GM19351 (cell line): ENCODE measurements around the gene KCNIP4.

Experiments used
- ATAC-seq: cut with Tn5 transposase; IDR thresholded peaks from one replicate; pipeline ENCODE4 v1.9.1; 2021; ENCODE audit warnings: mild to moderate bottlenecking, moderate library complexity; ENCODE audit not compliant: unreplicated experiment

KCNIP4 gene

DNA sequence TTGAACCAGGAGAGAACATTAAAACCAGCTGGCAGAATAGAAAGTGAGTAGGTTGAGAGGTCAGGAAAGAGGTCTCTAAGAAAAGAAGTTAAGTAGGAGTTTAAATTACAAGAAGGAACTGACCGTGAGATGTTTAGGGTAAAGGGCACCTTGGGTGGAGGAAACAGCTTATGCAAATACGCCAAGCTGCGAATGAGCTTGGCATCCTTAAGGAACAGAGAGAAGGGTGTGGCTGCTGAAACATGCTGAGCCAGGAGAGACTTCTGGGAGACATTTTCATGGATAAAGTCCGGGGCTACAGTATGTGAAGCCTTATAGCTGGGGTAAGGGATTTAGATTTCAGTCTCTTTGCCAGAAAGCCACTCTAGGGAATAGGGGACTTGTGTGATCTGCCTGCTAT lies 249.1 kb downstream of the KCNIP4 start:
- ATAC-seq, result no peak

DNA sequence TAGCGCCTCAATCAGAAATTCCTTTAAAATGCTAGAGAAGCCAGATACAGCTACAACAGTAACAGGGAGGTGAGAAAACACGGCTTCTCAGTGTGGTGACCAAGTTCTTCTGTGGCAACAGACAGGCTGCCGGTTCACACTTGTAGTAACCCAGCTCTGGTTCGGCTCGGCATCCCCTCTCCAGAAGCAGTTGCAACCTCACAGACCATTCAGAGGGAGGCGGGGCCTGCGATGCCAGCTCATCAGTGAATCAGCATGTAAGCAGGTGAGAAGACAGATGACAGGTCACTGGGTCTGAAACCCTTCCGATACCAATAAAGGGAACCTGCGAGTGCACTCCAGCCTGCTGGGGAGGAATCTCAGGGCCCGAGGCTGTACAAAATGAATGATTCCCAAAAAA lies 251.0 kb downstream of the KCNIP4 start:
- no peak for ATAC-seq

DNA sequence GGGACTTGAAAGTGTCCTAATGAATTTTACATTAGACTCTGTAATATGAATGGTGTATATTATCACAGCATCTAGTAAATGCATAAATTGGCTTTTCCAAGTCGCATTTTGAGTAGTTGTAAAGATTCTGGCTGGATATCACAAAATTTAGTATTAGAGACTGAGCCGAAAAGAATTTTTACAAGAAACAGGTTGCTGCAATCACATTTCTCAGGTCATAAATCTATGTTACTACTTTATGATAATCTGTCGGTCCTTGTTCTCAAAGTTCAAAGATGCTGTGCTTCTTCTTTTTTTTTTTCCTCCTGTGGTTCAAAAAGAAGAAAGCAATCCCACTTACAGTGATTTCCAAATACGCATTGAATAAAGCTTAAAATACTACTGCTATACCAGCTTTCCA lies 253.4 kb downstream of the KCNIP4 start:
- no peak for ATAC-seq

DNA sequence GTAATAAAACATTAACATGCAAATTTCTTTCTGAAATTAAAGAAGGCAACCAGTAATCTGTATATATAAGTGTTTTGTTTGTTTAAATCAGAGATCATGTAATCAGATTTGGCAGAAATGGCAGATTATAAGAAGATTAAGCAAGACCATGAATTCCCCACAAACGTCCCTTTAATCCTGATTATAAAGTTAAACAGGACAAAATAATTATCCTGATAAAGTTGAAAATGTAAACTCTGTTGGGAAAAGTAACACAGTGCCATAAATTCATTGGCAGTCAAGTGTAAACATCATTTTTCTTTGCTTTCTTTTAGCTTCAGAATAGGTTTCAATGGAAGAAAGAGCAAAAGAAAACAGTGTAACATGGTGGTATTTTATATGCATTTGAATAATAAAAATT lies 256.3 kb downstream of the KCNIP4 start:
- no peak for ATAC-seq

DNA sequence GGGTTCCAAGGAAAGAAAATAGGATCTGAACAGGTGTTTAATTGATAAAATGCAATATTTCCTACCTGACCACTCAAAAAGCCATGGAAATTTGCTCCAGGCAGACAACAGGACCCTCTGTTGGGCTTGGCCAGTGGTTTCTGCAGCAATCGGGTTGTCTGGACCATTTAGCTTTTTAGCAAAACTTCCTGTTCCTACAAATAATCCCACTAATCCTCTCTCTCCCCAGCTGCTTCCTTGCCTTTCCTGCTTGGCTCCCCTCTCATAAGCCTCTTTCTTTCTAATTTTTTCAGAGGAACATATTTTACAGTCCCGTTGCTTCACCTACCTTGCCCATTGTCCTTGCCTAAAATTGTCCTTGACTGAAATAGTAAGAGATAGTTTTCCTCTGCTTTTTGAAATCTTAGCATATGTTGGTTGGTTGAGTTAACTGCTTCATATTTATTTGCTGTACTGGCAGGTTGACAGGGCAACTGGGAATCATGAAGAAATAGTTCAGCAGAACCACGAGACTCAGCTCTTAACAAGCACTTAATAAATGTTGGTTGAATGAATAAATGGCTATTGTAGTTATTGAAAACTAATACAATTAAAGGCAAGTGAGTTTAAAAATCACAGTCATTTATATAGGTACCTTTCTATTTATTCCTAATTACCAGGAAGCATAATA lies 259.8 kb downstream of the KCNIP4 start:
- ATAC-seq, result no peak

DNA sequence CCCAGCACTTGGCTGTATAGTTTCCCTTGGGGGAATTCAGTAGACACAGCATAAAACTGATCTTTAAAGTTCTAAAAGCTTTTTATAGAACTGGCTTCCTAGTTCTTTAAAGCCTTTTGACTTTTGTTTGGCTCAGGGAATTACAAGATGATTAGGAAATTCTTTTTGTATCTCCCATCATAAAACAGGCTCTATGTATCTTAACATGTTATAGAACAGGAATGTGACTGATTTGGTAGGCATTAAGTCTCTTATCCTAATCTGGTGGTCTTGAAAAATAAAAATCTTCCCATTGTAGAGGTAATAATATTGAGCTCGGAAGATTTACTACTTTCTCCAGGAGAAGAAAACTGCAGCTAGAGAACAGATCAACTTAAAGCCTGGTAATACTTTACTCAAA lies 262.7 kb downstream of the KCNIP4 start:
- no peak for ATAC-seq

DNA sequence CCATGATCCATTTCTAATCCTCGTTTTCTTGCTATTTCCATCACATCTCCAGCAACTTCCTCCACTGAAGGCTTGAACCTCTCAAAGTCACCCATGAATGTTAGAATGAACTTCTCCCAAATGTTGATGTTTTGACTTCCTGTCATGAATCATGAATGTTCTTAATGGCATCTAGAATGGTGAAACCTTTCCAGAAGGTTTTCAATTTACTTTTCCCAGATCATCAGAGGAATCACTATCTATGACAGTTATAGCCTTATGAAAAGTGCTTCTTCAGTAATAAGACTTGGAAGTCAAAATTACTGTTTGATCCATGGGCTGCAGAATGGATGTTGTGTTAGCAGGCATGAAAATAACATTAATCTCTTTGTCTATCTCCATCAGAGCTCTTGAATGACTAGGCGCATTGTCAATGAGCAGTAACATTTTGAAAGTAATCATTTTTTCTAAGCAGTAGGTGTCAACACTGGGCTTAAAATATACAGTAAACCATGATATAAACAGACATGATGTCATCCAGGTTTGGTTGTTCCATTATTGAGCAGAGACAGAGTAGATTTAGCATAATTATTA lies 268.2 kb downstream of the KCNIP4 start:
- no peak for ATAC-seq

DNA sequence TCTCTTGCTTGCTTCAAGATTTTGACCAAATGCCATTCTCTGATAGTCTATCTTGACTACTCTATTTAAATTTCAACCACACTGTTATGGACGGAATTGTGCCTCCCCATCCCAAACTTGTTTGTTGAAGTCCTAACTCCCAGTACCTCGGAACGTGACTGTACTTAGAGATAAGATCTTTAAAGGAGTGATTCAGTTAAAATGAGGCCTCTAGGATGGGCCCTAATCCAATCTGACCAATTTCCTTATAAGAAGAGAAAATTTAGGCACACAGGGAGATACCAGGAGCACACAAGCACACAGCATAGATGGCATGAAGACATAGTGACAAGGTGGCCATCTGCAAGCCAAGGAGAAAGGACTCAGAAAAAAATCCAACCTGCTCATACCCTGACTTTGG lies 269.9 kb downstream of the KCNIP4 start:
- no peak for ATAC-seq

DNA sequence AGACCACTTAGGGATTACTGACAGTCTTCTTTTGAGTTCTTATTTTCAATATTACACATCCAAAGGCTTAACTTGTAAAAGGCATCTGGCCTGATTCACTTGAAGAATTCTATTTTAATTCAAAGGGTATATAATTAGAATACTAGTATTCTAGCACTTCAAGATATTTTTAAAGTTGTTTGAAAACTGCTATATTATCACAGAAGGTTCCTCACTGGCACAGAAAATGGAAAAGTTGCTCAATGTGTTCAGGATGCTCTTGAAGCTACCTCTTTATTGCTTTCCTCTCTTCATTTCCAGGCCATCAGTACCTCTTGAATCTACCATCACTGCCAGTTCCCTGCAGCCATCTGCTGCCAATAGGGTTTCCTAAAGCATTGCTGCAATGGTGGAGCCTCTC lies 271.4 kb downstream of the KCNIP4 start:
- ATAC-seq, result no peak

DNA sequence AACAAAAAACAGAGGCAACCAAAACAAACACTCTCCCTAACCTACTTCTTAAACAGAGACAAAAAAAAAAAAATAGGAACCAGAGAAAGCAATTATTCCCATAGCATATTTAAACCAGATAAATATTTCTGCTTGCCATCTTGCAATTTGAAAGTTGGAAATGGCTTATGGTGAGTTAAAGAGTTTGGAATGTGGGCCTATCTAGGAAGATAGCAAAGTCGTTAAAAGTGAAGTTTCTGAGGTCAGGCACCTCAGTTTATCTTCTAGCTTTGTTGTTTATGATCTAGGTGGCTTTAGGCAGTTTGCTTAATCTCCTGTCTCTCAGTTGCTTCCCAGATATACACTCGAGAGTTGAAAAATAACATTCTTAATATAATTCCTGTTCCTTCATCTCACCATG lies 284.2 kb downstream of the KCNIP4 start:
- ATAC-seq, result no peak

DNA sequence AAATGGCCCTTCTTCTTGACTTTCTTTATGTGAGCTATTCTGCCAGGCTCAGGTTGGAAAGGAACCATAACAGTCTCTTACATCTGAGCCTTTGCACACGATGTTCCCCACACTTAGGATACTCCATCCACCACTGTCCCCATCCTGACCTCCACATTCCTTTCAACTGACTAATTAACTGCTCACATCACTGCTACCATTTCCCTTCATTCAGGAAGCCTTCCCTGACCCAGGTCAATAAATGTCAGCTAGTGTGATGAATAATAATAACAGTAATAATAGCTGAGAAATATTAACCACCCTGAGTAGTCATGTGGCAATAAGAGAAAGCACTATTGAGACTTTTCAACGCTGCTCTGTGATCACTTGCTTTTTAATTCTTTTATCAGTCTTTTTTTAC lies 291.7 kb downstream of the KCNIP4 start:
- no peak for ATAC-seq

DNA sequence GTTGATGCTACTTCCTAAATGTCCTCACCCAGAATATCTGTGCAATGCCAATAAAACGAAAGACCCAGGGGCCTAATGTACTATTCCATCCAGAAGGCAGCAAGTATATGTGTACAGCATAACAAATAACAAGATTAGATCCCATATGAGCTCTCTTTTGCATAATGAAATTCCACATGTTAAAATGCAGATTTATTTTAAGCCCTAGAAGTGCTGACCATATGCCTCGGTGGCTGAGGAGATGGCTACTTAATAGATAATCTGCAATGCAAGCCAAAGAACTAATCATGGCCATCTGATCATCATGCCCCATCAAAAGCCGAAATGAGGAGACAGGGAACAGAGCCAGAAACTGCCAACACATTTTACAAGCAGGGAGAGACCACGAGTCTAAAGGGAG lies 293.5 kb downstream of the KCNIP4 start:
- ATAC-seq, result no peak

DNA sequence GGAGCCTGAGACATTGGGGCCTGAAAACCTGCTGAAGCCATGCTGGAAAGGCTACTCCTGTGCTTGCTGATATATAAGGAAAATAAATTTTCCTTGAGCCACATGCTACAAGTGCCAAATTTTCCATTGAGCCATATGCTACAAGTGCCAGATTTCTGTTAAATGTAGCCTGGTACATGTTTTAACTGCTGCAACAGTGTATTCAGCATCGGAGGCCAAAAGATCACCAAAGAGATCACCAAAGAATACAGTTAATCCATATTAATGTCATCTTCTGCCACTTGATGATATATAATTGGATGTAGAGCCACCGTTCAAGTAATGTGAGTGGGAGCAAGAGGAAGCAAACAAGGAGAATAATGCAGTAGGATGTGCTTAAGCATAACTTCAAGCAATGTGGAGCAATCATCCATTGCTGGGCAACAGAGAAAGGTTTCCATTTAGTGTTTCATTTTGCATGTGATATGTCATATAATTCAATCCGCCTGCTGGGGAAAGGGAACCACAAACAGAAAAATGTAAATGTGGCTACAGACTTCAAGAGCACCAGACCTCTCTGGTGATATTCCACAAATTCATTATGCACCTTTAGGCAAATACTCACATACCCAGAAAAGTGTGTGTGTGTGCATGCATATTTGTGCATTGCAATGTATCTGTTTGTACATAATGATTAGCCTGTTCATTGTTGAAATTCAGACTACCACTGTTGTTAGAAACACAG lies 295.9 kb downstream of the KCNIP4 start:
- ATAC-seq, result no peak

DNA sequence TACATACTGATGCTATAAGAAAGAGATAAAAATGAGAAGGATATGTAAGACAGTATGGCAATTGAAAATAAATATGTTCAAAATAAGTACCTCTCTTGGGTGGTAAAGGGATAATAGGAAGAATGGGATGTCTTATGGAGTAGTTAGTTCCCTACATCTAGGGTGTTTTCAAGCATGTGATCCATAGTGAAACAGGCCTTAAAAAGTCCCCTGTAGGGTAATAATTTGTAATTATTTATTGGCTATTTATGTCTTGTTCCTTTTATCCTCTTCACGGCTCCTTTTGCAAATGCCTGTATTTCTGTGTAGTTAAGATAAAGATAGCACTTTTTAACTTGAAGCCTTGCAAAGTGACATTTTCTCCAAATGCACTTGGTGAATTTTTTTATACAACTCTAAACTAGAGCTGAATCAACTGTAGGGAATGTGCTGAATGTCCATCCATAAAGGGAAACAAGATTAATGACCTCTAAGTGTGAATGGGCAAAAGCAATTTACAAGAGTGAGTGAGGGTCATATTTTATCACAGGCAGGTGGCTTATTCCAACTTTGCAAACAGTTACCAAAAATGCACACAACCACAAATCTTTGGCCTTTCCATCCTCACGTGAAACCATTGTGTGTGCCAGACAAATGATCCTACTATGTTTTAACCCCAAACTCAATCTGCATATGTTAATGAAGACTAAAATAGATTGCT lies 299.0 kb downstream of the KCNIP4 start:
- no peak for ATAC-seq

DNA sequence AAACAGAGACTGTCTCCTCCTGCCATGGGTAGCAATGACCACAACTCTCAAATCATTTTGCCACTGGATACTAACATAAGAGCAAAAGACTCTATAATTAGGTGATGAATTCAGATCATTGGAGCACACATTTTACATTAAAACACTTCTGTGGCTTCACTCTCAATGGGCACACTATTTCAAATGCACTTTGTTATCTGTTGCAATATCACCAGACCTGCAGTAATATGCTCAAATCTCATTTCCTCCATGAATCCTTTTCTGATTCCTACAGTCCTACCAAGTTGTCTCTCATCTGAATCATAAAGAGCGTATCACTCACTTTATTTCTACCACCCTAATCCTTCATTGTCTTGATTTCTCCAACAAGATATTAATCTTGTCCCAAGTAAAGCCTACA lies 302.8 kb downstream of the KCNIP4 start:
- ATAC-seq, result no peak

DNA sequence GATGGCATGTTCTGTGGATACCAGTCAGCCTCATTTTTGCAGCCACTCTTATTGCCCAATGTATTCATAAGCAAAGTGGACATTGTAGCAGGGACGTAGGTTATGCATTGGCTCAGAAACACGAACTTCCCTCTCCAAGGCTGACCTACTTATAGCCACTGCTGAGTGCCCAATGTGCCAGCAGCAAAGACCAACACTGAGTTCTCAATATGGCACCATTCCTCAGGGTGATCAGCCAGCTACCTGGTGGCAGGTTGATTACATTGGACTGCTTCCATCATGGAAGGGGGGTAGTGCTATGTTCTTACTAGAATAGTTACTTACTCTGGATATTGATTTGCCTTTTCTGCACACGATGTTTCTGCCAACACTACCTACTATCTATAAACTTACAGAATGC lies 306.9 kb downstream of the KCNIP4 start:
- ATAC-seq, result no peak

DNA sequence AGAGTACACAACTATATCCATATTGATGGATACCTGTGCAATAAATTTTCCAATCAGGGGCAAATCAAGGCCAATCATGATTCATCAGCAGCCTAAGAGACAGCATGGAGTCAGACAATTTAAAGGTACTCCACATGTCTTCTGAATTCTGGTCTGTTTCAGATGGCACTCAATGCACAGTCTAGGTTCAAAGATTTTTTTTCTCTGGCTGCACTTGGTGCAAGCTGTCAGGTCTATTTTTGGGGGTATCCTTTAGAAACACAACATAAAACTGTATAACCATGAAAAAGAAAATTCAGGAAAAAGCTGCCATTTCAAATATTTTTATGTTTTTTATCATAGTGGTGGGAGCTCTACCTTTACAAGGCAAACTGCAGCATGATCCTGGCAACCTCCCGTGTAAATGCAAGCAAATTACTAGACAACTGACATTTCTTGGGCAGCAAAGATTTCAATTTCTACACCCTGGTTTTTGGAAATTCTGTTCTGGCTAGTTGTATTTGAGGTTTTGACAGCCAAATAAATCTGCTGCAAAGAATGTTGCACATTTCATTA lies 310.3 kb downstream of the KCNIP4 start:
- no peak for ATAC-seq

DNA sequence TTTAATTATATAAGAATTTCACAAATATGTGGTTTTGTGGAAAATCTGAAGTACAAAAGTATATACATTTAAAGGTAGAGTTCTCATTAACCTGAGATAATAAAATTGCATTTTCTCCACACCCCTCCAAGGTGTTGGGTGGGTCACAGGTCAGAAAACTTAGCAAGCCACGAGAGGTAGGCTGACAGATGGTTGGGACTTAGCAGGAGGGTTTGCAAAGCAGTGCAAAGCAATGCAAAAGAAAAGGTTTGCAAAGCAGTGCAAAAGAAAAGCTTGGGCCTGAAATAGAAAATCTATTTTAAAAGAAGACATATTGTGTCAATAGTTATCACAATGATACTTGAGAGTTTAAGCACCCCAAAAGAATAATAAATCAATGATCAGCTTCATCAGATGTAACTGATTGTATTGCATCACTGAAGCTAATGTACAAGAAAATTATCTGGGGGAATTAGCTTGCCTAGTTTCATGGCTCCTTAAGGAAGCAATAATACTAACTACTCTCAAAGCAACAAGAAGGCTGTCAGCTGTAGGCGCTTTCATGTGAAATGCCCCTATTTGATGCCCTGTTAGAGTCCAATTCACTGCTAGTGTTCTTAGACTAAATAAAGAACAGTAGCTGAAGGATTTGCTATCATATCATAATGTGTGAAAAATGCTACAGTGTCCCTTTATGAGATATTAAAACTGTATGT lies 319.5 kb downstream of the KCNIP4 start:
- no peak for ATAC-seq

DNA sequence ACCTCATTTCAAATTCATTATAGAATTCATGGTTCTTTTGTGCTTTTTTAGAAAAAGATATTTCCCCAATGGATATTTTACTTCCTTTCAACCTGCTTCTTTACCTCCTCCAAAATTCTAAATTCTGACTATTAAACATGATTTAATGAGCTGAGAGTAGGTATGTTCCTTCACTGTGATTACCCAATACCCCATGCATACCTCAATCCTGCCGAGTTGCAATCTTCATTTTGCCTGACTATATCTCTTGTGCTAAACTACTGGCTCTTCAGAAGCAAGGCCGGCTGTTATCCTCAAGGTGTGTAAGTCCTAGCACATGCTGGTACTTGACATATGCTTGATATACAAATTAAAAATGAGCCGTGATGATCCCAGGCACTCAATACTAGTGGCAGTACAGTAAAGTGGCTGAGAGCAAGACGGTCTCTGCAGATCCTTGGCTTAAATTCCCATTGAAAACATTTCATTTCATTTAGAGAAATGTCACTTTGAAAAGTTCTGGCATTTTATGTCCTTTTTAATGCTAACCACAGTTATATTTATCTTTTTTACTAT lies 320.4 kb downstream of the KCNIP4 start:
- no peak for ATAC-seq

DNA sequence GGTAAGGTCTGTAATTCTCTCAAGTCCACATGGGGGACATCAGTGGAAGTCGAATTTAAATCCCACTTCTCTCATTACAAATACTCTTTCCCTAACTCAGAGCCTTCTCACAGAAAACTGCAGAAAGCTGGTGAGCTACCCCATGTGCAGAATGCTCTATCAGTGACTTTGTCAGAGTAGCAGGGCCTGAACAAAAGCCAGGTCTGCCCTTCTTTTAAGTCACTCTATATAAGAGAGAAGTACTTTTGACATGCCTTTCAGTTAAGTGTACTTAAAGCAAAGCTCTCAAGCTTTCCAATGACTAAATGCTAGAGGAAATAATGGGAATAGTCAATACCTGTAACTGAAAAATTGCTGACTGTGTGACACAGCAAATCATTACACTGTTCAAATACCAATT lies 323.1 kb downstream of the KCNIP4 start:
- ATAC-seq, result no peak

DNA sequence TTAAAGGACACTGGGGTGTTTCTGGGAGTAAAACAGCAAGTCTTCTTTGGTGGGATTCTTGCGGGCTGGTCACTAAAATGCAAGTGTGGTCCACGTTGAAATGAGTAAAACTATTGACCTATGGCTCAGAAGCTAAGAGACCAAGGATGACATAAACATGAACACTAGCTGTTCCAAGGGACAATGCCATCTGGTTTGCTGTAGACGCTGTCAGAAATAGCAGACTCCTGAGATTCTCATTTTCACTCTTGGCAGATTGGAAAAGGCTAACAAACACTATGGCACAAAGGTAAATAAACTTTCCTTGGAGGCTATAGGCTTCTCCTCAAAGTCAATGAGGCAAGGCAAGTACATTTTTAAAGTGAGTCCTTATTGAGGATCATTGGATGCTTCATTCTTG lies 343.6 kb downstream of the KCNIP4 start:
- no peak for ATAC-seq
